H1 (cell line): Measurements from ENCODE around the gene MRPS27. TPM values are rescaled to one million over a fixed set of nuclear protein-coding genes. Genes with fewer than 3 reads are reported as not detected.

ENCODE experiments used
- CTCF ChIA-PET: fragments of 300-600 bp; sonication (Branson Sonifier 250); formaldehyde crosslinking; loops from one replicate; lab custom pipeline; 2021; ENCODE audit not compliant: partially characterized antibody; lab: Charles Lee
- POLR2A ChIA-PET: fragments of 300-600 bp; sonication (Branson Sonifier 250); formaldehyde crosslinking; loops from one replicate; lab custom pipeline; 2021; ENCODE audit warnings: inconsistent platforms; ENCODE audit not compliant: partially characterized antibody; lab: Charles Lee
- DNase-seq, 2 experiments: peaks; one replicate each; pipeline versions ENCODE4 v3.0.0 to v3.0.0-alpha.2; 2010 to 2022; ENCODE audit warnings: low spot score in 2 of 2, low read depth in 1 of 2, mixed read lengths in 1 of 2
- FAIRE-seq: peaks from 2 replicates; lab custom pipeline; 2011; peaks lifted over from hg19 to GRCh38; lab: Jason Lieb, UNC
- H2AFZ ChIP-seq: 2 replicates; pipeline ENCODE4 v1.8.1; 2012; ENCODE audit warnings: low read length, inconsistent platforms
- H2AK5ac ChIP-seq: 2 replicates; pipeline ENCODE4 v1.6.1; 2013; ENCODE audit warnings: low read depth, low read length
- H2BK120ac ChIP-seq: replicated peaks from 2 replicates; pipeline ENCODE3; 2013; ENCODE audit warnings: low read depth, low read length, inconsistent platforms
- H2BK12ac ChIP-seq: 2 replicates; pipeline ENCODE4 v1.6.1; 2013; ENCODE audit warnings: low read depth, low read length
- H2BK15ac ChIP-seq: 2 replicates; pipeline ENCODE4 v1.6.1; 2013; ENCODE audit warnings: low read length
- H2BK20ac ChIP-seq: 2 replicates; pipeline ENCODE4 v1.6.1; 2013; ENCODE audit warnings: low read length
- H2BK5ac ChIP-seq: 2 replicates; pipeline ENCODE4 v1.6.1; 2013; ENCODE audit warnings: low read depth, low read length
- H3K14ac ChIP-seq: 2 replicates; pipeline ENCODE4 v1.6.1; 2013; ENCODE audit warnings: inconsistent platforms; ENCODE audit not compliant: insufficient read length
- H3K18ac ChIP-seq: 2 replicates; pipeline ENCODE4 v1.6.1; 2013; ENCODE audit warnings: low read length; ENCODE audit errors: extremely low read depth
- H3K23ac ChIP-seq: 2 replicates; pipeline ENCODE4 v1.6.1; 2013; ENCODE audit warnings: inconsistent platforms; ENCODE audit not compliant: insufficient read length
- H3K23me2 ChIP-seq: 2 replicates; pipeline ENCODE4 v1.6.1; 2013; ENCODE audit warnings: low read depth, low read length
- H3K27ac ChIP-seq: 2 replicates; pipeline ENCODE4 v1.6.1; 2011; ENCODE audit warnings: low read depth, low read length, inconsistent platforms
- H3K27me3 ChIP-seq, 4 experiments: replicated peaks in 1 of 4; 1 replicate in 1 of 4; 2 replicates in 3 of 4; pipeline versions ENCODE4 v1.6.1 to v1.8.1; 2011 to 2013; ENCODE audit warnings: low read length in 3 of 4, mild to moderate bottlenecking in 3 of 4, inconsistent platforms in 2 of 4, mixed read lengths in 2 of 4, moderate library complexity in 1 of 4; ENCODE audit not compliant: control insufficient read depth in 3 of 4, insufficient read depth in 3 of 4; ENCODE audit errors: extremely low read depth in 1 of 4
- H3K36me3 ChIP-seq, 4 experiments: 2 replicates each; pipeline versions ENCODE4 v1.6.1 to v1.8.1; 2011 to 2013; ENCODE audit warnings: mild to moderate bottlenecking in 4 of 4, low read length in 3 of 4, moderate library complexity in 2 of 4, control low read depth in 1 of 4, inconsistent platforms in 1 of 4; ENCODE audit not compliant: insufficient read depth in 4 of 4, control insufficient read depth in 2 of 4
- H3K4ac ChIP-seq: replicated peaks from 2 replicates; pipeline ENCODE3; 2013; ENCODE audit warnings: low read length, low read depth, mixed read lengths, inconsistent platforms; ENCODE audit not compliant: insufficient read length
- H3K4me1 ChIP-seq, 4 experiments: replicated peaks in 1 of 4; 1 replicate in 1 of 4; 2 replicates in 3 of 4; pipeline versions ENCODE4 v1.6.1 to v1.8.1; 2011 to 2013; ENCODE audit warnings: low read length in 3 of 4, inconsistent platforms in 2 of 4, mixed read lengths in 1 of 4; ENCODE audit not compliant: insufficient read depth in 4 of 4, control insufficient read depth in 3 of 4
- H3K4me2 ChIP-seq, 2 experiments: 2 replicates each; pipeline versions ENCODE4 v1.6.1 to v1.8.1; 2011 to 2013; ENCODE audit warnings: low read depth in 2 of 2, low read length in 2 of 2, control low read depth in 1 of 2, inconsistent platforms in 1 of 2, mild to moderate bottlenecking in 1 of 2; ENCODE audit not compliant: insufficient read depth in 1 of 2
- H3K4me3 ChIP-seq, 4 experiments: fragments of 200-600, 300-600 bp in 1 of 4; sonication (generic), shearing (Covaris generic), sonication (Bioruptor Twin) in 1 of 4; 2 replicates each; pipeline versions ENCODE4 v1.5.1 to v1.8.1; 2011 to 2016; ENCODE audit warnings: low read length in 4 of 4, low read depth in 3 of 4, control low read depth in 2 of 4, inconsistent platforms in 2 of 4, mild to moderate bottlenecking in 2 of 4, mixed read lengths in 1 of 4, moderate library complexity in 1 of 4; ENCODE audit not compliant: insufficient read depth in 2 of 4; ENCODE audit errors: extremely low read depth in 1 of 4
- H3K56ac ChIP-seq: replicated peaks from 2 replicates; pipeline ENCODE3; 2013; ENCODE audit warnings: low read depth, mild to moderate bottlenecking, mixed read lengths, low read length, inconsistent platforms; ENCODE audit not compliant: insufficient read length
- H3K79me1 ChIP-seq: 2 replicates; pipeline ENCODE4 v1.6.1; 2013; ENCODE audit warnings: low read depth, low read length, control low read depth
- H3K79me2 ChIP-seq, 2 experiments: 2 replicates each; pipeline versions ENCODE4 v1.6.1 to v1.8.1; 2012 to 2013; ENCODE audit warnings: low read length in 2 of 2, mild to moderate bottlenecking in 2 of 2, inconsistent platforms in 1 of 2; ENCODE audit not compliant: insufficient read depth in 2 of 2, control insufficient read depth in 1 of 2
- H3K9ac ChIP-seq, 4 experiments: replicated peaks in 1 of 4; 1 replicate in 1 of 4; 2 replicates in 3 of 4; pipeline versions ENCODE4 v1.6.1 to v1.8.1; 2011 to 2013; ENCODE audit warnings: low read depth in 3 of 4, low read length in 3 of 4, control low read depth in 2 of 4, mild to moderate bottlenecking in 2 of 4, moderate library complexity in 2 of 4, inconsistent platforms in 1 of 4; ENCODE audit errors: extremely low read depth in 1 of 4
- H3K9me3 ChIP-seq, 2 experiments: 2 replicates each; pipeline versions ENCODE4 v1.6.1 to v1.8.1; 2012 to 2013; ENCODE audit warnings: mild to moderate bottlenecking in 2 of 2, moderate library complexity in 2 of 2, control low read depth in 1 of 2, inconsistent platforms in 1 of 2, low read depth in 1 of 2, low read length in 1 of 2, mixed read lengths in 1 of 2; ENCODE audit not compliant: insufficient read depth in 2 of 2
- H4K20me1 ChIP-seq, 2 experiments: replicated peaks in 1 of 2; 2 replicates each; pipeline versions ENCODE3 to v1.8.1; 2011 to 2013; ENCODE audit warnings: inconsistent platforms in 2 of 2, low read length in 2 of 2, mild to moderate bottlenecking in 1 of 2; ENCODE audit not compliant: insufficient read depth in 2 of 2, control insufficient read depth in 1 of 2
- H4K5ac ChIP-seq: 2 replicates; pipeline ENCODE4 v1.6.1; 2013; ENCODE audit warnings: low read length, low read depth, mixed read lengths, inconsistent platforms; ENCODE audit not compliant: insufficient read length
- H4K8ac ChIP-seq: 2 replicates; pipeline ENCODE4 v1.8.0; 2013; ENCODE audit warnings: mild to moderate bottlenecking, moderate library complexity, low read length, inconsistent platforms; ENCODE audit not compliant: insufficient read depth; ENCODE audit errors: extremely low read depth
- H4K91ac ChIP-seq: replicated peaks from 2 replicates; pipeline ENCODE3; 2013; ENCODE audit warnings: low read length, mixed read lengths, inconsistent platforms; ENCODE audit not compliant: insufficient read length
- BRCA1 ChIP-seq: IDR thresholded peaks from 2 replicates; pipeline ENCODE4 v1.6.1; 2012; ENCODE audit warnings: low read depth, low read length, improper control_type of control experiment
- RAD21 ChIP-seq, 2 experiments: IDR thresholded peaks in 1 of 2; conservative IDR thresholded peaks in 1 of 2; 2 replicates each; pipeline ENCODE4 v1.6.1; 2011; ENCODE audit warnings: low read depth in 2 of 2, low read length in 2 of 2, improper control_type of control experiment in 1 of 2, inconsistent platforms in 1 of 2, mild to moderate bottlenecking in 1 of 2, moderate library complexity in 1 of 2
- TEAD4 ChIP-seq: IDR thresholded peaks from 2 replicates; pipeline ENCODE4 v1.6.1; 2012; ENCODE audit warnings: low read depth, low read length, inconsistent platforms, mixed read lengths
- WGBS, 2 experiments: shearing (Covaris generic) in 1 of 2; methylation state at CpG; one replicate each; pipeline versions ENCODE4 v1.1.6 to v1.1.7; 2013 to 2015; ENCODE audit warnings: low lambda C conversion rate in 2 of 2, mixed read lengths in 2 of 2, inconsistent platforms in 1 of 2, low coverage in 1 of 2, missing lambda C conversion rate in 1 of 2; ENCODE audit not compliant: insufficient replicate concordance in 2 of 2, insufficient coverage in 1 of 2, insufficient read length in 1 of 2; ENCODE audit errors: extremely low coverage in 1 of 2, missing lambda C conversion rate in 1 of 2; 5-methylcytosine and 5-hydroxymethylcytosine counted together
- polyA plus RNA-seq, 7 experiments: library from polyadenylated mRNA; depleted of rRNA in 3 of 7; stranded (reverse) in 5 of 7; unstranded in 2 of 7; fragments of >200 nt in 5 of 7; fragments of 200-250 nt in 2 of 7; gene quantifications; 1 replicate in 5 of 7; 2 replicates in 1 of 7; 4 replicates in 1 of 7; pipeline versions ENCODE4 v1.2.1 to v1.2.3, GENCODE V29; 2011 to 2013; ENCODE audit warnings: missing spikeins in 2 of 7, mixed read lengths in 2 of 7
- total RNA-seq: library from RNA; stranded (reverse); fragmentation: NEBNext Ultra II Directional; extraction: Animal tissue kit (Norgen Biotek cat#: 25700); gene quantifications from 2 replicates; pipeline ENCODE4 v1.2.1, GENCODE V29; 2021
- TF ChIP-seq, protein P1 (sequence below), 3 experiments: IDR thresholded peaks; 1 replicate in 2 of 3; 2 replicates in 1 of 3; pipeline versions ENCODE4 v1.5.1 to v1.6.1; 2011; ENCODE audit warnings: low read length in 3 of 3, mild to moderate bottlenecking in 3 of 3, inconsistent platforms in 2 of 3, low read depth in 1 of 3, moderate library complexity in 1 of 3; ENCODE audit not compliant: insufficient read depth in 1 of 3; ENCODE audit errors: control extremely low read depth in 1 of 3

The MRPS27 gene
- total and polyA plus RNA-seq, 2 of the 8 experiments (the other 6 are each of a cell fraction or from before 2014, with no cell fraction given), result 93.2 to 102 TPM

DNA sequence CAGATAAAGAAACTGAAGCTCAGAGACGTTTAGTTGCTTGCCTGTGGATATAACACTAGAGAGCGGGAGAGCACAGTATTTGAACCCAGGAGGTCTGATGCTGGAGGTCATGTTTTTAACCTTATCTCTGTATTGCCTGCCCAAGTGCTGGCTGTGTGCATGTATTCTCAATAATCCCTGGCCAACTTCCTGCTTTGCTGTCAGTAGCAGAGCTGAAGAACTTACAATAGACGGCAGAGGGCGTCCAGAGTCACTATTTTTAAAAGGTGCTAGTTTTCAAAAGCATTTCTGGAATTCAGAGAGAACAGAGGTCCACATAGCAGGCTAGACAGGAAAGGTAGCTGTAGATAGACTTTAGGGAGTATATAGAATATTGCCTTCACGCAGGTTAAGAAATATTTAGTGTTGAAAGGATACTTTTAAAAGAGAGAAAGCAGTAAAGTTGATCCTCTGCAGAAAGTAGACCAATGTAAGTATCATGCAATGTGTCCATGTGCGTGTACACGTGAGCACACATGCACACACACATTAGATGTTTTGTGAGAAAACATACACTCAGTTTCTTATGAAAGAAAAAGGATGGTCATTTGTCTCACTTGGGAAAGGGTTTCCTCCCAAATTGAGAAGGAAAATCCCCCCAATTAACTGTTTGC lies 46.4 kb upstream of the MRPS27 start:
- Histone ChIP-seq H2BK15ac (no peak overlapping the region), H3K27me3 (no peaks in the 10 kb centered on the region), H2AK5ac (no peak overlapping the region), H3K4me3 (no peak overlapping the region), H4K91ac (no peak overlapping the region), H3K79me2 (no peaks in the 10 kb centered on the region), H3K18ac (no peak overlapping the region), H4K5ac (no peak overlapping the region), H3K79me1 (no peaks in the 10 kb centered on the region), H3K23me2 (no peaks in the 10 kb centered on the region), H3K56ac (no peak overlapping the region), H2BK12ac (no peak overlapping the region), H3K4me1 (peaks cover 0 to 6% (median 4%) of the 10 kb centered on the region in 4 experiments; a peak in 4 of 7 replicates), H3K27ac (no peak overlapping the region), H2BK20ac (no peak overlapping the region), H3K36me3 (peaks cover 0 to 9% (median 4%) of the 10 kb centered on the region in 4 experiments; a peak in 3 of 8 replicates), H3K4ac (no peak overlapping the region), H4K8ac (no peak overlapping the region), H3K23ac (no peak overlapping the region), H3K14ac (no peak overlapping the region), H2AFZ (no peak overlapping the region), H3K9ac (no peak overlapping the region), H3K9me3 (no peaks in the 10 kb centered on the region), H2BK5ac (no peak overlapping the region; the same call in 1 of the 2 replicates), H4K20me1 (no peaks in the 10 kb centered on the region), H3K4me2 (no peak overlapping the region), H2BK120ac (no peak overlapping the region)
- TF ChIP-seq RAD21 (IDR thresholded peaks at IDR 0.05 in 1 of 2, conservative IDR thresholded peaks at IDR 0.05 in 1 of 2; ENCODE audit: low read depth in 2 of 2, low read length in 2 of 2), result peak; percentile 70 to 77
- TF ChIP-seq, protein P1, sequence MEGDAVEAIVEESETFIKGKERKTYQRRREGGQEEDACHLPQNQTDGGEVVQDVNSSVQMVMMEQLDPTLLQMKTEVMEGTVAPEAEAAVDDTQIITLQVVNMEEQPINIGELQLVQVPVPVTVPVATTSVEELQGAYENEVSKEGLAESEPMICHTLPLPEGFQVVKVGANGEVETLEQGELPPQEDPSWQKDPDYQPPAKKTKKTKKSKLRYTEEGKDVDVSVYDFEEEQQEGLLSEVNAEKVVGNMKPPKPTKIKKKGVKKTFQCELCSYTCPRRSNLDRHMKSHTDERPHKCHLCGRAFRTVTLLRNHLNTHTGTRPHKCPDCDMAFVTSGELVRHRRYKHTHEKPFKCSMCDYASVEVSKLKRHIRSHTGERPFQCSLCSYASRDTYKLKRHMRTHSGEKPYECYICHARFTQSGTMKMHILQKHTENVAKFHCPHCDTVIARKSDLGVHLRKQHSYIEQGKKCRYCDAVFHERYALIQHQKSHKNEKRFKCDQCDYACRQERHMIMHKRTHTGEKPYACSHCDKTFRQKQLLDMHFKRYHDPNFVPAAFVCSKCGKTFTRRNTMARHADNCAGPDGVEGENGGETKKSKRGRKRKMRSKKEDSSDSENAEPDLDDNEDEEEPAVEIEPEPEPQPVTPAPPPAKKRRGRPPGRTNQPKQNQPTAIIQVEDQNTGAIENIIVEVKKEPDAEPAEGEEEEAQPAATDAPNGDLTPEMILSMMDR (IDR thresholded peaks at IDR 0.05; ENCODE audit: control extremely low read depth in 1 of 3, insufficient read depth in 1 of 3, low read depth in 1 of 3, low read length in 3 of 3), result peak in 2 of 3 experiments; percentile 46 to 61; a peak in 2 of 4 replicates
- peak; percentile 41; the same call in 1 of the 2 replicates for TF ChIP-seq TEAD4
- TF ChIP-seq BRCA1, result no peak
- WGBS, 2 experiments, result 68% methylated on average over 7 of the region's 7 CpGs; no CpG with 5 or more reads in 1 of the 2 experiments
- POLR2A ChIA-PET, result interaction anchor here (0.6 to 1.1 kb wide), 4 partner anchors 40 to 189 kb away, joined by 3 read pairs; no protein-coding TSS in a partner anchor
- FAIRE-seq (no peak), DNase-seq (no peak)
- CTCF ChIA-PET, result interaction anchor here (0.7 to 5.0 kb wide), 27 partner anchors 9 to 592 kb away, joined by 3 to 38 read pairs (median 4); partner anchors contain the start of genes MRPS27 and PTCD2
